Stimulated activated CD4-positive, alpha-beta T cell treated with anti-CD3 and anti-CD28 coated beads, Interleukin-12 subunit alpha, Interleukin-12 subunit beta, amount 100 ng/mL, for 48 hours (primary cell): Measurements from ENCODE around the gene CAMK1D.

Source experiments
- DNase-seq, 3 donors: peaks; one replicate each; pipeline ENCODE4 v3.0.0-alpha.2; 2020; ENCODE audit warnings: low read depth in 2 of 3, low spot score in 1 of 3

CAMK1D gene

DNA sequence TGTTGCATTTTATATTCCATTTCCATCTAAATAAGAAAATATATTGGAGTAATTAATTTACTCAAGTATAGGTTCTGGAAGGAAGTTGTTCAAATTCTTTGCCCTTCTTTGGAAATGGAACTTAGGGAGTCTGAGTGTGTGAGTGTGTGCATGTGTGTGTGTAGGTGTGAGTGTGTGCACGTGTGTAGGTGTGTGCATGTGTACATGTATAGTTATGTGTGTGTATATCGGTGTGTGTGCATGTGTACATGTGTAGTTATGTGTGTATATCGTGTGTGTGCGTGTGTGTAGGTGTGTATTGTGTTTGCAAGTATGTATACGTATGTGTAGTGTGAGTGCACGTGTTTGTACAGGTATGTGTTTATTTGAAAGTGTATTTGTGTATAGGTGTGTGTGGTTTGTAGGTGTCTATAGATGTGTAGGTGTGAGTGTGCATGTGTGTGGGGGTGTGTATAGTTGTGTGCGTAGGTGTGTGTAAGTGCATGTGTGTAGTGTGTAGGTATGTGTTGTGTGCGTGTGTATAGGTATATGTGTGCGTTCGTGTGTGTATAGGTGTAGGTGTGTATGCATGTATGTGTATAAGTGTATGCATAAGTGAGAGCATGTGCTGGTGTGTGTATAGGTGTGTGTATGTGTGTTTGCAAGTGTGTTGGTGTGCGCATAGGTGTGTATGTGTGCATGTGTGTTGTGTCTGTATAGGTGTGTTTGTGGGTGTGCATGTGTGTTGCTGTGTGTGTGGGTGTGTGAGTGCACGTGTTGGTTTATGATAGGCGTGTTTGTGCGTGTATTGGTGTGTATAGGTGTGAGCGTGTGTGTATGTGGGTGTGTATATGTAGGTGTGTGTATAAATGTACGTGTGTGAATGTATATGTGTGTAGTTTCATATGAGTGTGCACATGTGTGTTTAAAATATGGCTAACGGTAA is 266.2 kb downstream of the CAMK1D start:
- no peak for DNase-seq

DNA sequence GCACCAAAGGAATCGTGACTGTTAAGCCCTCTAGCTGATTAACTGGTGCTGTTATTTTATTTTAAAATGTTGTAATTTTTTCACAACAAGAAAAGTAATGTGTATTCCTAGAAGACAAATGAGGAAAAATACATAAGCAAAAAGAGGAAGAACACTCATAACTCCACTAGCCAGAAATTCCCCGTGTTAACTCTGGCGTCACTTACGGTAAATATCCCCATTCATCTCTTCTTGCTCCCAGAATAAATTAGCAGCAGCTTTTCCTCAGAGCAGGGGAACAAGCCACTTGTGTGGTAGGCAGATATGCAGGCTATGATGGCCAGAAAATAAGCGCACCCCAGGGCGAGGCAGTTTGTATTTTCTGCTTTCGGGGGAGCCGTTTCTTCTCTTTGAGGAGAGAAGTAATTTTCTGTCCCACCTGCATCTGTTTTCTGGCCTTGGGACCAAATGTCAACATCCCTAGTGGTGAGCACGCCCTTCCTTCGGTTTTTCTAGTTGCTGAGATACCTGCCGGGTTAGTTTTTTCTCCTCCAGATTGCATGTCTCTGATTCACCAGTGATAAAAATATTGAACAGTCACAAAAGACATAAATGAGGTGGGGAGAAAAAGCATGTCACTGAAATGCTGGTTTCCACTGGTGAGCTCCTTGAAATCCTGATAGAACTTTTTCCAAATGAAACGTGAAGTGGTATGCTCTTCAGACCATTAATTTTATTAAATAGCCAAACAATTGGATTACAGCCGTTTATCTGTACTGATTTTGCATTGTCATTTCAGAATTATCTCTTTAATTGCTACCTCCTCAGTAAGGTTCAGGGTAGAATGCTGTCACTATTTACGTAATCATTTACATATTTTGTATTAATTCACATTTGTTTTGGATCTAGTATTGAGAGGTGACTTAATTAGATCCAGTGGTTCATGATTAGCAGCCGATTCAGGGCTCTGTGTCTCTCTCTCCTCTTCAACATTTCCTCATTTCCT is 268.1 kb downstream of the CAMK1D start:
- no peak for DNase-seq

DNA sequence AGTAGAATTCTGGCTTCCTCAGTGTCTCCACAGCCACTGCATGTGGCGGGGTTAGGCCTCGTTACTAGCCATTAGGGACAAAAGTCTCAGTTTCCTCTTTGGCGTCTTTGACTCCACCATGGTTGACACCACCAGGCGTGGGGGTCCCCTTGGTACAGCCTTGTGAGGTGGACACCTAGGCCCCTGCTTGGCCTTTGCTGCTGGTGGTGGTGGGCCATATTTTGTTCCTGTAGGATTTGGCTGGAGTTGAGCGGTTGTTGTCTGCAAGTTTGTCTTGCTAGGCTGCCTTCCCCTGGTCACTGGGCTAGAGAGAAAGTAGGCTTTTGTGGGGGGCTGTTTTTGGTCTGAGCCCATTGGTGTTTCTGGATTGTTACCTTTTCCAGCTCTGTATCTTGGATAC is 272.7 kb downstream of the CAMK1D start:
- no peak for DNase-seq

DNA sequence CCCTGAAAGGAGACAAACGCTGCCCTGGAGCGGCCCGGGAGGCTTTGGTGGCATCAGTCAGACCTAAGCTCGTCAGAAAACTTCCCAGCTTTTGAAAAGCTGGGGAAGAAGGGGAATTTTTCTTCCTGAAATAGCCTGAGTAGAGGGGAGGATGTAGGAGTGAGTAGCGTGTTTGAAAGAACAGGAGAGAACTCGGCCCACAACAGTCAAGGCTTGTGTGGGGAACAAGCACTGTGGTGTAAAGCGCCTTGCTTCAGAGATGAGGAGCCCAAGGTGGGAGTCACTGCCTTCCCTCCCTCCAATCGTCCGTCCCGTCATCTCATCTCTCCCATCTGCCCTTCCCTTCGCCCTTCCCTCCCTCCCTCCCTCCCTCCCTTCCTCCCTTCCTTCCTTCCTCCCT is 273.3 kb downstream of the CAMK1D start:
- DNase-seq, result no peak

DNA sequence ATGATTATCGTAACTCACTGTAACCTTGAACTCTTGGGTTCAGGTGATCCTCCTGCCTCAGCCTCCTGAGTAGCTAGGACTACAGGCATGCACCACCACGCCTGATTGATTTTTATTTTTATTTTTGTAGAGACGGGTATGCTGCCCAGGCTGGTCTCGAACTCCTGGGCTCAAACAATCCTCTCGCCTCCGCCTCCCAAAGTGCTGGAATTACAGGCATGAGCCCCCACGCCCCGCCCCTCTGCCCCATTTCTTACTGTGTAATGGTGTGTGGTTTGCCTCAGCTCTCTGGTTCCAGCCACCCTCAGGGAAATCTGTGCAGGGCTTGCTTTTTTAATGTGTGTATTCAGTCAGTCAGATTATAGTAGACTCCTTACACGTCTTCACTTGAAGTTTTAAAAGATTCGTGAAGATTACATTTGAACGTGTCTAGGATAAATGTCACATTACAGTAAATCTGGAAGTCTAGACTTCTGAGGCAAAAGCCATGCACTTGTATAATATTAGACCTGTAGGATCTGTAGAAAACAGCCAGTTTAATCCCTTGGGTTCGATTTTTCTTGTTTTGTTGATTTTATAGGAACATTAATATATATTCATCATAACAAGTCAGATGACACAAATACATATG is 276.2 kb downstream of the CAMK1D start:
- no peak for DNase-seq

DNA sequence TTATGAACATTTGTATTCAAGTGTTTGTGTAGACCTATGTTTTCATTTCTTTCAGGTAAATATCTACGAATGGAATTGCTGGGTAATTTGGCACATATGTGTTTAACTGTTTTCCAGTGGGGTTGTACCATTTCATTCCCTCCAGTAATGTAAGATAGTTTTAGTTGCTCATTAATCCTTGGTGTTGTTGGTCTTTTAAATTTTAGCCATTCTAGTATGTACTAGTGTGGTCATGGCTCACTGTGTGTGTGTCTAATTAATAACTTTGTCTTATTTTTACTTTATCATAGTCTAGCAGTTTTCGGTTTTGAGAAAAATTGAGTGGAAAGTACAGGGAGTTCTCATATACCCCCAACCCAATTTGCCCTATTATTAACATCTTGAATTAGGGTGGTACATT is 278.8 kb downstream of the CAMK1D start:
- DNase-seq, result no peak

DNA sequence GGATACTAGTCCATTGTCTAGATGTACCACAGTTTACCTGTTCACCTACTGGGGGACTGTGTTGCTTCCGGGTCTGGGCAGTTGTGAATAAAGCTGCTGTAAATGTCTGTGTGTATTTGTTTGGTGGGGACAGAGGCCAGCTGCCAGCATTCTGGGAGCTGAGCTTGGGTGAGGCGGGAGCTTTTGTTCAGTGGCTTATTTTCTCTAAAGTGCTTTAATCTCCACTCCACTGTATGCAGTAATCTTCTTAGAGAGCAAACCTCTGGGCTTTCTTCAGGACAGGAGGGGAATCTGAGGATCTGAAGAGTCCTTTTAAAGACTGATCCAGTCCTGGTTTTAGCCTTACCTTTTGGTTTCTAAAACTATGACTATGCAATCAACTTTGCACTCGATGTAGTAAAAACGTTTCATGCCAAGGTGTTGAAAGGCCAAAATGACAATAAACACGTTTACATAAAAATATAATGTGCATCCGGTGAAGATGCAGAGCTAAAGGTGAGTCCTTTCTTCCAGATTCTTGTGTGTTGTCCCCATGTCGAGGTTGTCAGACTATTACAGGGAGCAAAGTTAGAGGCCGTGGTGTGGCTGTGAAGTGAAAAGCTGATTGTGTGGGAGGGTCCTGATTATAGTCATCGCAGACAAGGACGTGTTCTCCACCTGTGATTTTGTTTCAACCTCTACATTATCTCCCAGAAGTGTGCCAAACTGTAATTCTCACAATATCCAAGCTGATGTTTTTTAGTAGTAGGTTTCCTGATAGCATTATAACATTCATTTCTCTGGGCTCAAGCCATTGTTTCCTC is 279.8 kb downstream of the CAMK1D start:
- no peak for DNase-seq

DNA sequence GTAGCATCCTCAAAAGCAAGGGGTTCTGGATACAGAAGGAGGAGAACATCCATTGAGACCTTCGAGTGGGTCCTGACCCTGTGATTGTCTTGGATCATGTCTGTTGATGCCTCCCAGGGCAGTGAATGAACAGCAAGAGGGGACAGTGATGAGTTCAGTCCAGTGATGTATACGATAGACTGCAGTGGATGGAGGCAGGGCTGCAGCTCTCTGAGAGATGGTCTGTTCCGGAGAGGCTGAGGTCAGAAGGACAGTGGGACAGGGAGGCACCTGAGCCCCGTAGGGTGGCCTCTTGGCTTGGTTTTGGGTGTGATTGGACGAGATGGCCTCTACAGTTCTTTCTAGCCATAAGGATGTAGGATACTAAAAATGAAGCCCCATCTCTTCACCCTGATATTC is 280.4 kb downstream of the CAMK1D start:
- DNase-seq, result no peak

DNA sequence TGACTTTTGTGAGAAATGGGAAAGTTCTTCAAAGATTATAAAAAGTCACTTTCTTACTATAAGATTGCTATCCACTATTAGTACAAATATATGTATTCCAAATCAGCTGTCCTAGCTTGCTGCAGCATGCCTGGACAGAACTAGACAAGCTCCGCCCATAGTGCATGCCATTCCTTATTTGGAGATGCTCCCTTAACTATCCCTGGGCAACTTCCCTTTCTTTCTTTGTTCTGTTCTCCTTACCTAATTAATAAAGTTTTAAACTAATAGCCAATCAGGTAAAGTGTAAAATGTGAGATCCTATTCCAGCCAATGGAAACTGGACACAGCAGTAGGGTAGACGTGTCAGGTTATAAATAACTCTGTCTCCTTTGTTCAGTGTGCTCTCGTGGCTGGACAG is 281.9 kb downstream of the CAMK1D start:
- no peak for DNase-seq

DNA sequence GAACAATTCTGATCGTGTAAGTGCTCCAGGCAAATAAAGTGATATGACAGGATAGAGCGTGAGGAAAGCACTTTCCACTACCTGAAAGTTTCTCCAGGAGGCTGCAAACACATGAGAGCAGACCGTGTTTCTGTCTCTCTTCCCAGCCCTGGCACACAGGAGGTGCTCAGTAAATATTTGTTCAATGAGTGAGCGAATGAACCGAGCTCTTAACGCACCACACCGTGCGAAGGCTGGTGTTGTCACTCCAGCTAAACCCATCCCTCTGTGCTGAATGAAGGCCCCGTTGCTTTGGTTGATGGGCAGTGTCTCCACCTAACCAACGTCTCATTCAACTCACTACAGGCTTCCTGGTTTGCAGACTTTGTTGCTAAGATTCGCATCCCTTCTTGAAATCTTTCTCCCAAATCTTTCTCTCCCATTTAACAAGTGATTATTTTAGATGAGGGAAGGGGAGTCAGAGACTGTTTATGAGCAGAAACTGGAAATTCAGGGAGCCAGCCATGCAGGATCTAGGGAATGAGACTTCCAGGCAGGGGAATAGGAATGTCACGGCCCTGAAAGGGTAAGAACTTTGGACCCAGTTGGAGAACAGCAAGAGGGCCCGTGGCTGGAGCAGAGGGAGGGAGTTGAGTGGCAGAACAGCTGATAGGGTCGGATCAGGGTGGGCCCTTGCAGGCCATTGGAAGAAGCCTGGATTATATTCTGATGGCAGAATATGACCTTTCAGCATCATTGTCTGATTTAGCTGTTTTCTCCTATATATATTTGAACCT is 282.6 kb downstream of the CAMK1D start:
- DNase-seq, result no peak

DNA sequence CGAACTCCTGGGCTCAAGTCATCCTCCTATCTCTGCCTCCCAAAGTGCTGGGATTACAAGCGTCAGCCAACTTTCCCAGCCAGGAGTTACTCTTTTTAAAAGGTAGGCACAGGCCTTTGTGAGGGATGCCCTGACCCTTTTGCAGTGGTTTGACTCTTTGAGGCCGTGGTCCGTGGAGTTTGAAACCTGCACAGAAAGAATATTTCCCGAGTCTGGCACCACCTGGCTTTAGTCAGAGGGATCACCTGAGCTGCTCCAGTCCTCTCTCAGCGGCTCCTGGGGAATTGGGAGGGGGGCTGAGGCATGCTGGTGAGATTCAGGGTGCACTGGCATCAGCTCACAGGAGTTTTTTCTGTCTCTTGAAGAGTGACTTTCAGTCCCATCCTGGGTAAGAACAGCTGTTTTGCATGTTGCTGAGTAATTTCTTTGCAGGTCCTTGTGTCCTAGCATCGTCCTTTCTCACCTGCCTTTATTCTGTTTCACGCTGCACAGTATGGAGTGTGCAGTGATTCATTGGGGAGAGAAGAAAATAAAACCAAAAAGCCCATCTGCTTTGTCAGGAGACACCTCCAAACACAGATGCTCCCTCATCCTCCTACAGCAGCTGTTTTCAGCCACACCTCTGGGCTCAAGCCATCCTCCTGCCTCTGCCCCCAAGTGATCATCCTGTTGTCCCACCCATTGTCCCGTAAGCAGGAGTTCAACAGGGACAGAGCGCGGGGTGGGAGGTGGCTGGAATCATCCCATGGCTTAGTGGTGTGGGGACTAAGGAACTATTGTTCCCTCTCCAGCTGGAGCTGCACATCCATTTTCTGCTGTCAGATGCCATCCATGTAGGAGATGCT is 284.7 kb downstream of the CAMK1D start:
- DNase-seq, result no peak

DNA sequence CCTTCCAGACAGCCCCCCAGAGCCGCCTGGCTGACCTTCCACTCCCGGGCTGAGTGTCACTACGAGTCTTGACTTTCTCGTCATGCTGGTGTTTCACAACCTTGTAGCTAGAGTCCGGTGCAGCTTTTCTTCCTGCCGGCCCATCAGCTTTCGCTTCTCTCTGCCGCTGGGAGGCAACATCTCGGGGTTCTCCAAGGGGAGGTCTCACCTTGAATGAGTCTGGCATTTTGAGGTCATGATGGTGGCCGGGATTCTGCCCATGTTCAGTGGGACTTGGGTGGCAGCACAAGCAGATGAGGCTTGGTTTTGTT is 285.2 kb downstream of the CAMK1D start:
- DNase-seq, result no peak

DNA sequence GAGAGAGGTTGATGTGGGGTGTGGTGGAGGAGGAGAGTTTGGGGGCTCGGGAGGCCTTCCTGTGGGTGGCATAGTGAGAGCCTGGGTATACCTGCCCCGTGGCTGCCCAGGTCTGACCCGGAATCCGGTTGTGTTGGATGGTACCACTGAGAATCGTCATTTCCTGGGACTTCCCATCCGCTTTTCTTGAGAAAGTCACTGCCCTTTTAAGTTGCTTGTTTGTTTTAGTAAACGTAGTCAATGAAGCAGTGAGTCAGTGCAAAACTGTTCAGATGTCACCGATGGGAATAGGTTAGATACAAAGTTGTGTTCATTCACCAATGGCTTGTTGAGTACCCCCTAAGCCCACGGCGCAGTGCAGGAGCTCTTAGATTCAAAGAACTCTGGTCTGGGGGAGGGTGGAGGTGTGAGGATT is 285.8 kb downstream of the CAMK1D start:
- DNase-seq, result peak in 1 of 3 donors; percentile 41

DNA sequence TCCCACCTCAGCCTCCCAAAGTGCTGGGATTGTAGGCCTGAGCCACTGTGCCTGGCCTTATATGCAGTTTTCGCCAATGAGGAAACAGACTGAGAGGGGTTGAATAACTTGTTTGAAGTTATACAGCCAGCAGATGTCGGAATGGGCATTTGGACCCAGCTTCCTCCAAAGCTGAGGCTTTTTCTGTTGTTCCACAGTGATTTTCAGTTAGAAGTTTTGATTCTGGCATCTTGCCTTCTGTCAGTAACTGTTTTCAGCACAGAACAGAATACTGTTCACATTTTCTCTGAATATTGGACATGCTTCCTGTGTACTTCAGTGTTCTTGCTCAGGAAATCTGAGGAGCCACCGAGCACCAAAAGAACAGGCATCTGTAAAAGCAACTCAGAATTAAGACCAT is 287.2 kb downstream of the CAMK1D start:
- DNase-seq, result no peak

DNA sequence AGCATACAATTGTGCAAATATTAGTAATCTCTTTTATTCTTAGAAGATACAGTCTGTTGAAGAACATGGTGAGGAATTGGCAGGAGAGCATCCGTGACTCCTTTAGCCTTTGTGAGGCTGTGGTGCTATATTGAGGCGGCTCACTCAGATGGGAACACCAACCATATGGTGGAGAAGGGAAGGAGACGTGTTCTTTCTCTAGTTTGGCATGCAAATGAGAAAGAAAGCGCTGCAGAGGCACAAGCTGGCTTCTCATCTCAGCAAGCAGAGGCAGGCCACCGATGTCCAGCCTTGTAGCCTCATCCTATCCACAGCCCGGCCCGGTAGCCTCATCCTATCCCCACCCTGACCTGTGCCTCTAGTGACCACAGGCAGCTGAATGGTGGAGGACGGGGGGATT is 288.3 kb downstream of the CAMK1D start:
- DNase-seq, result no peak

DNA sequence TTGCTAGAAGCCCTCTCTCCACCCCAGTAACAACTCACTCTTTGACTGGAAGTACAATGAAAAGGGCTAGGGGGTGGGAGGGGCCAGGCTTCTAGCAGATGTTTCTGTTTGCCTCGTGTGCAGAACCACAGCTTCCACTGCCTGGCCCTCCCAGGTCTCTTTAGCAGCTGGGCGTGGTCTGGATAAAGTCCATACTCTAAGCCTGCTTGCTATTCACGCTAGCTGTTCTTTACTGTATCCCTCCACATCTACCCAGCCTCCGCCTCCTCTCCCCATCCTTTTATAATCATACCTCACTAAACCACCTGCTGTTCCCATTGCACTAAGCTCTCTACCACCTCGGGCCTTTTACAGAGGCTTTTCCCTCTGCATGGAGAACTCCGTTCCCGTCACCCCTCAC is 288.8 kb downstream of the CAMK1D start:
- DNase-seq, result no peak

DNA sequence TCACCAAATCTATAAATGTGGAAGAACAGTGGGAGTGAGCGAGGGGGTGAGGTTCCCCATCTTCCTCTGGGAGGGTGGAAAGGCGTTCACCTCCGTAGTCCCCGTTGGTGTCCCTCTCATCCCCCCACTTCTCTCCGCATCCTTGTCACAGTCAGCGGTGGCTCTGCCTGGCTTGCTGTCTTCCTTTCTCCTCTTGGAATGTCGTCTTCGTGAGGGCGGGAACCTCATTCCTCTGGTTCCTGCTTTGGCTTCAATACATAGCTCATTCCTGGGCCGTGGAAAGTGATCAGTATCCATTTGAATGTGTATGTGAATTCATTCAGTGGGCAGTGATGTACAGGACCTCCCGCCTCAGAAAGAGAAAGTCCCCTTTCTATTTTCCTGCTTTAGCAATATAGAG is 289.4 kb downstream of the CAMK1D start:
- DNase-seq, result no peak

DNA sequence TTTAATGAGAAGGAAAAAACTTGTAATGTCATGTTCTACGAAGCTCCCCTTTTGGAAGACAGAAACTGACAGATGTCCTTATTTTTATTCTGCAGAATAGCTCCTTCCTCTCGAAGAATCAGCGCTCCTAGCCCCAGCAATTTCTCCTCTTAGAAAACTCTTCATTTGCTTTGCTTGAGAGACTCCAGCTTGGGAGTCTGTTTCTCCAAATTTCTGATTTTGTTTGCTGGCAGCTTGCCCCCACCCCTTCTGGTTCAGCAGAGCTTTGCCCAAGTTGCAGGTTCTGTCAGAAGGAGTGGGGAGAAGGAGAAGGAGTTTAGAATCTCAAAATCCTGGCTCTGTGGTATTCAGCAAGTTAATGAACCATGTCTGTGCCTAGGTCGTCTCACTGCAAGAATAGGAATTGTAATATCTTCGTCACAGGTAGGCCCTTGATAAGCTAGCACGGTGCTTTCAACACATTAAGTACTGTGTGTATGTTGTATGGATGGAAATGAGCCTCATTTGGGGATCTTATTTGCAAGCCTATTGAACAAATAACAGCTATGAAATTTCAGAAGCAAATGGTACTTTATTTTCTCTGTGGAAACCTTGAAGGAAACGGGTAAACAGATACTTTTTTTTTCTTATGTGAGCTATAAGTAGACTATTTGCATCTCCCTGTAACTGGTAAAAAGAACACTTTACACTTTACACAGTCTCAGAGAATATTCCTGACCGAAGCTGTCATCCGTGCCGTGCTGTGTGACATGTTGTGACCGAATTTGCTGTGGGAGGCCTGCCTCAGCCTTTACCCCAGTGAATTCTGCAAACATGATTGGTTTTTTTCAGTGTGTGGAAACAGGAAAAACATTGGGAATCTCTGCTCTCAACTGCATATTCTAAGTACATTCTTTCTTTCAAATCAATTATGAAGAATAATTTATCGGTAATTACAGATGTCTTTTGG is 290.9 kb downstream of the CAMK1D start:
- no peak for DNase-seq
